Panc1 (cell line): ENCODE results near the gene PRUNE1.

Experiments
- CTCF ChIP-seq: fragments of 450-650 bp; IDR thresholded peaks from 2 replicates; pipeline ENCODE4 v1.5.1; 2017; ENCODE audit warnings: mild to moderate bottlenecking
- POLR2AphosphoS5 ChIP-seq: IDR thresholded peaks from 2 replicates; pipeline ENCODE4 v1.6.1; 2012; ENCODE audit warnings: mild to moderate bottlenecking, low read depth, low read length, moderate library complexity
- TCF7L2 ChIP-seq: IDR thresholded peaks from 2 replicates; pipeline ENCODE4 v1.6.1; 2011; ENCODE audit warnings: mild to moderate bottlenecking, low read depth, low read length, inconsistent platforms

- TF ChIP-seq CTCF, result no peak
- no peak for TF ChIP-seq POLR2AphosphoS5
- no peak for TF ChIP-seq TCF7L2
Observed at GRCh38 chr1:151055581-151055980, 47.3 kb downstream of the PRUNE1 start.
